ENCODE measurements around the gene CPEB1.

Gene CPEB1

DNA sequence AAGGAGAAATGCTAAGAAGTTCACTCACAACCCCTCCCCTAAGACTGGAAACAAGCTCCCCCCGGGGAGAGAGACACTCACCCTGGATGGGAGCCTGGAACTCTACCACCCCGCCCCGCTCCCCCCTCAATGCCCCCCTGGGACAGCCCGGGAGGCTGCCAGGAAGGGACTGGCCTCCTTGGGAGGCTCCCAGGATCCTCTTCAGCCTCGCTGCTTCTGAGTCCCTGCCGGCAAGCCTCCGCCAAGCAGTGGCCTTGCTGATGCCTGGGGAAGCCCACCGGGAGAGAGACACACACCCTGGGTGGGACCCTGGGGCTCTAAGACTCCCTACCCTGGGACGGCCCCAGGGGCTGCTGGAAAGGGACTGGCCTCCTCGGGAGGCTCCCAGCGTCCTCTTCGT is 33.4 kb downstream of the CPEB1 start:
- POLR2A ChIA-PET (ENCODE audit: low non-redundant PET): no interaction called here
- CTCF ChIA-PET: no interaction called here

DNA sequence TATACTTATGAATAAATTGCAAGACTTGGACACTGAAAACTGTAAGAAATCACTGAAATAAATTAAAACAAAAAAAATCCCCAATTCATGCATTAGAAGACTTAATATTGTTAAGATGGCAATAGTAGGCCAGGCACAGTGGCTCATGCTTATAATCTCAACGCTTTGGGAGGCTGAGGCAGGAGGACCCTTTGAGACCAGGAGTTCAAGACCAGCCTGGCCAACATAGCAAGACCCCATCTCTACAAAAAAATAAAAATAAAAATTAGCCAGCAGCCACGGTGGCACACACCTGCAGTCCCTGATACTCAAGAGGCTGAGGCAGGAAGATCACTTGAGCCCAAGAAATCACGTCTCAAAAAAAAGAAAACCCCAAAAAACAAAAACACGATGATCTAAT is 35.8 kb downstream of the CPEB1 start:
- POLR2A ChIA-PET (ENCODE audit: low non-redundant PET): no interaction called here
- DNase-seq (ENCODE audit: low spot score): no peak
- TF ChIP-seq CTCF (conservative IDR thresholded peaks at IDR 0.05; ENCODE audit: low read depth): no peak
- no peak overlapping the region for H3K27ac ChIP-seq
- CTCF ChIA-PET: no interaction called here

More for the DNA sequence above, 33.4 kb downstream of the CPEB1 start:
- no peak for DNase-seq (ENCODE audit: low spot score)
- no peak for TF ChIP-seq CTCF (conservative IDR thresholded peaks at IDR 0.05; ENCODE audit: low read depth)
- H3K27ac ChIP-seq: no peak overlapping the region

DNA sequence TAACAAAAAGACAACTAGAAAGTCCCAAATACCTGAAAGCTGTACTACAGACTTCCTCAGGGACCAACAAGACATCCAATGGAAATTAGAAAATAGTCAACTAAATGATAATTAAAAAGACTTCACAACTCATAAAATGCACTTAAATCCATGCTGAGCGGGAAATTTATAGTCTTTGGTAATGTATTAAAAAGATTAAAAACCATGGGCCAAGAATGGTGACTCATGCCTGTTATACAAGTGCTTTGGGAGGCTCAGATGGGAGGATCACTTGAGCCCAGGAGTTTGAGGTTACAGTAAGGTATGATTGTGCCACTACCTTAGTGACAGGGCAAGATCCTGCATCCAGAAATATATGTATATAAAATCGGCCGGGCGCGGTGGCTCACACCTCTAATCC is 45.0 kb downstream of the CPEB1 start:
- H3K27ac ChIP-seq: no peak overlapping the region
- DNase-seq (ENCODE audit: low spot score): no peak
- no peak for TF ChIP-seq CTCF (conservative IDR thresholded peaks at IDR 0.05; ENCODE audit: low read depth)
- POLR2A ChIA-PET (ENCODE audit: low non-redundant PET): no interaction called here
- CTCF ChIA-PET: no interaction called here

DNA sequence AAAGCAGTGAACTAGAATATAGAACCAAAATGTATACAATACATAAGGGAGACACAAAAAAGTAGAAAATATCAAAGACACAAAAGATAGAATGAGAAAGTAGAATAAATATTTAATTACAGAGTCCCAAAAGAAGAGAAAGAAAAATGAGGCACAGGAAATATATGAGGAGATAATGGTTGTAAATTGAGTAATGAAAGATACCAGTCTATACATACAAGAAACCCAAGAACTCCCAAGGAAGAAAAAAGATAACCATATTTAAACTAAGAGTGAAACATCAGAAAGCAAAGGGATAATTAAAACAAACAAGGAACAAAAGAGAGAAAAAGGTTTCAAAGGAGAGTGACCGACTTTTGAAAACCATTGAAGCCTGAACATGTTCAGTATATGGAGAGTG is 47.3 kb downstream of the CPEB1 start:
- no peak overlapping the region for H3K27ac ChIP-seq
- ChIA-PET CTCF (no interaction called here), POLR2A (ENCODE audit: low non-redundant PET) (no interaction called here)
- no peak for TF ChIP-seq CTCF (conservative IDR thresholded peaks at IDR 0.05; ENCODE audit: low read depth)
- DNase-seq (ENCODE audit: low spot score): no peak

DNA sequence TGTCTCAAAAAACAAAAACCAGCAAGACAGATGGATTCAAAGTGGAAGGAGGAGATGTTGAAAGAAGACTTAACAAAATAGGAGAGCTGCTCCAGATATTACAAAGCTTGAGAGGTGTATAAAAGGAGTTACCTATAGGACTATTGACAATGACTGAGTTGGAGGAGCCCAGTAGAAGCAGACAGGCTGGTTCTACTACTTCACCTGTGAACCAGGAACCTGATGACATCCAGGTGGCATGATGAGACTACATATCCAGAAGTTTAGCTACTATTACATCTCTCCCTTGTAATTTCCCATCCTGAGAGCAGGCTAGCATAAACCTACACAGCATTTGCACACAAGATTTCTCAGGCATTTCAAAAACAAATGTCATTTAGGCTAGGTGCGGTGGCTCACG is 49.3 kb downstream of the CPEB1 start:
- no peak overlapping the region for H3K27ac ChIP-seq
- TF ChIP-seq CTCF (conservative IDR thresholded peaks at IDR 0.05; ENCODE audit: low read depth): no peak
- CTCF ChIA-PET: no interaction called here
- POLR2A ChIA-PET (ENCODE audit: low non-redundant PET): no interaction called here
- no peak for DNase-seq (ENCODE audit: low spot score)

DNA sequence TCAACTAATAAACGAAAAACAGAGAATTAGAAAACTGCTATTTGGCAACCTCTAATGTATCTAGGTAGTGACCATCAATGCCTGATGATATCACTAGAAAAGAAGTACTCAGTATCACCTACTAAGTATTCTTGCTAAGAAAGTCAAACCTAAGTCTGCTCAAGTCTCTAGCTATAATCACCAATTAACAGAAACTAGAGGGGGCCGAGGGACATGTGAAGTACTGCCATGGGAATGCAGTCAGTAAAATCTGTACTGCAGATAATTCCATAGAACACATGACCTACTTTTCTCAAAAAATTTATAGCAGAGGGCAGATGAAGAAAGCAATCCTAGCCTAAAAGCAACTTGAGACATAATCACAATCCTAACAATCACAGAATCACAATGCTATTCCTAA is 51.4 kb downstream of the CPEB1 start:
- ChIA-PET POLR2A (ENCODE audit: low non-redundant PET) (no interaction called here), CTCF (interaction anchor here (0.7 to 0.9 kb wide), 2 partner anchors 11 to 37 kb away, joined by 3 read pairs; no protein-coding TSS in a partner anchor)
- no peak for DNase-seq (ENCODE audit: low spot score)

More for the DNA sequence above, 51.4 kb downstream of the CPEB1 start:
- no peak overlapping the region for H3K27ac ChIP-seq
- TF ChIP-seq CTCF (conservative IDR thresholded peaks at IDR 0.05; ENCODE audit: low read depth): no peak

Measured in RWPE1 (cell line).